ENCODE measurements around the gene MANEA.

Gene MANEA

DNA sequence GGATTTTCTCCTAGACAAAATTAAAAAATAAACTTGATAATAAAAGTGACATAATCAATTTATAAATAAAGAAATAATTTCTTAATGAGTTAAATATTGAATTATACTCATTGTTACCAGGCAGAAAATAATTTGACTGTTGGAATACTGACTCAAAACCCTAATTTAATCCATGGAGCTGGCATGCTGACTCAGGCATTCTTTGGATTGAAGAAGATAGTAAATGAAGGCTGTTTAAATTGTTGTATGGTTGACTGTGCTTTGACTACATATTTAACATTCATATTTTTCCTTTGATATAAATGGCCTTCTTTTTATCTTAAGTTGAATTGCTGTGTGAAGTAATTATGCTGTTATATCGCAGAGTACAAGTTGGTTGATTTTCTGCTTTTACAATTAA is 11.7 kb downstream of the MANEA start:
- DNase-seq, result no peak

DNA sequence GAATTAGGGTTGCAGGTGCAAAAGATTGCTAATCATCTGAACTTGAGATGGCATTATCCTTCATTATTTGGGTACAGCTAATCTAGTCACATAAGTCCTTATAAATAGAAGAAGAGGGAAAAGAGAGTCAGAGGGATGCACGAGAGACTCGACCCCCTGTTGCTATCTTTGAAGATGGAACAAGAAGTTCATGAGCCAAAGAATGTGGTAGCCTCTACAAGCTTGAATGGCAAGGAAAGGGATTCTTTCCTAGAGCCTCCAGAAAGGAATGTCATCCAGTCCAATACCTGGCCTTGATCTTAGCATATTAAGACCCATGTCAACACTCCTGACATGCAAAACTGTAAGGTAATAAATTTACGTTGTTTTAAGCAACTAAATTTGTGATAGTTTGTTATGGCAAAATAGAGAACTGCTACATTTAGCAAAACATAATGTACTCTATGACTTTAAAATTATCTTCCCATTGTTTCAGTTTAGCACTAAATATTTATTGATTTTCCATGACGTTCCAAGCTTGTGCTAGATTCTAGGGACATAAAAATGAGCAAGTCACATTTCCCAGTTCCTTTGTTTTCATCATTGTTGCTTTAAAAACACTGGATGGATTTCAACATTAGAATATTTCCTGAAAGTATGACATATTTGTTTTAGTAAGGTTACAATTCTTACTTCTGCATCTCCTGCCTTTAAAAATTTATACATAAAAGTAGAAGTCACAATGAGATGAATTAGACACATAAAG is 12.7 kb downstream of the MANEA start:
- DNase-seq, result no peak

DNA sequence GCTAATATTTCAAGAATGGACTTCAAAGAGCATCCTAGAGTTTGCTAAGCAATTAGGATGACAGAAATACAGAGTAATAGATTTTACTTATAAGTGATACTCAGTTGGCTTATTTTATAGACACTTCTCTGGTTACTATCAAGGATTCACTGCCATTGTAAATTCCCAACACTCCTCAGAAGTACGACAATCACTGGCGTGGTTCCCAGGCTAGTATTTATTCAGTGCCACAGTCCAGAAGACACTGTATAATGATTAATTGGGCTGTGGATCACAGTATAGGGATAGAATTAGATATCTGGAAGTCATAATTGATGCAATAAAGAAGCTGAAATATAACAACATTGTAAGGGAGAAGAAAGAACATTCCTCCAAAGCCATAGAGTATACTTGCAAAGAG is 15.7 kb downstream of the MANEA start:
- DNase-seq, result no peak

DNA sequence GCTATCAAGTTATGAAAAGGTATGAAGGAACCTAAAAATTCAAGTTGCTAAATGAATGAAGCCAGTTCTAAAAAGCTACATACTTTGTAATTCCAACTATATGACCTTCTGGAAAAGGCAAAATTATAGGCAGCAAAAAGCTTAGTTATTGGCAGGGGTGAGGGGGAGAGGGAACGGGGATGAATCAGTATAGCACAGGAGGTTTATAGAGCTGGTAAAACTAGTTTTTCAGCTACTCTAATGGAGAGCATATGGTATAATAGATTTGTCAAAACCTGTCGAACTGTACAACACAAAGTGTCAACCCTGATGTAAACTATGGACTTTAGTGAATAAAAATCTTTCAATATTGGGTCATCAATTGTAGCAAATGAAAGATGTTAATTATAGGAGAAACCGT is 18.7 kb downstream of the MANEA start:
- DNase-seq, result no peak

DNA sequence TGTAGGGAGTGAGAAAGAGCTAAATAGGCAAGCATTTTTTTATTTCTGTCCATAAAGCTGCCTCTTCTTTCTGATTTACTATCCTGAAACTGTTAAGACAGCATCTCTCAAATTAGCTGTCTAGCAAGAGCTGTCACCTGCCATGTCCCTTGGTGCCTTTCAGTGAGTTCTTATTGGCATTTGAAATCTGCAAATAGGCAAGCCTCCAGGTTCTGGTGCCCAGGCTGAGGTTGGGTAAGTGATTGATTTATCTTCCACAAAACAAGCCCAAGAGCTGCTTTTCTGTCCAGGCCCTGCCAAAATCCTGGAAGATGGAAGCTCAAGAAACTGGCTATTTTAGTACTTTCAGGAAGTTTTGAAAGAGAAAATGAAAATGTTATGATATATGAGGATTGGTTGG is 22.4 kb downstream of the MANEA start:
- no peak for DNase-seq

DNA sequence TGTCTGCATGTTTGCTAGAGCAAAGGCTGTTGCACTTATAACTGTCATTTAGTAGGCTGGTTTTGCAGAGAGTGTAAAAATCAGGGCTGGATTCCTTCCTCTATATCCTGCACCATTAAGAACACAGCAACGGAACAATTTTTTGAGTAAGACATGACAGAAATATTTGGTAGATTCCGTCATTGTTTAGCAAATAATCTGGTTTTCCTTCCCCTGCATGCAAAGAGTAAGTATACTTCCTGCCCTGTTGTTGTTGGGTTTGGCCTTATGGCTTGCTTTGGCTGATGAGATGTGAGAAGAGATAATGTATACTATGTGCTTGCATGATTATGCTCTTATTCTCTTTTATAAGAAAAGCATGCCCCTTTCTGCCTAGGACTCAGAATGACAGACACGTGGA is 23.8 kb downstream of the MANEA start:
- DNase-seq, result no peak

DNA sequence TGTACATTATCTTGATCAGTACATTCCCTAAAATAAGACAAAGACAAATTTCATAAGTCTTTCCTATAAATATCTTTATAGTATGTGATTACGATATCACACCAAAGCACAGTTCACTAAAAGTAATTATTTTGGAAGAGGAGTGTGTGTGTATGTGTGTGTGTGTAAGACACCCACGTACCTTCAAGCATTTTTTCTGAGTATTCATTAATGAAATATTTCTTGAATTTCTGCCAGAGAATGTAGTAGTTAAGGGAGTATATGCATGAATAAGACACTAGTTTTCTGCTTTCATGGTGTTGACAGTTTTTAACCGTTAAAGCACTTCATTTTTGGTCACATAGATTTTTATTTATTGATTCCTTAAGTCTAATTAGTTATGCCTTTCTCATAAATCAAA is 36.8 kb downstream of the MANEA start:
- no peak for DNase-seq

DNA sequence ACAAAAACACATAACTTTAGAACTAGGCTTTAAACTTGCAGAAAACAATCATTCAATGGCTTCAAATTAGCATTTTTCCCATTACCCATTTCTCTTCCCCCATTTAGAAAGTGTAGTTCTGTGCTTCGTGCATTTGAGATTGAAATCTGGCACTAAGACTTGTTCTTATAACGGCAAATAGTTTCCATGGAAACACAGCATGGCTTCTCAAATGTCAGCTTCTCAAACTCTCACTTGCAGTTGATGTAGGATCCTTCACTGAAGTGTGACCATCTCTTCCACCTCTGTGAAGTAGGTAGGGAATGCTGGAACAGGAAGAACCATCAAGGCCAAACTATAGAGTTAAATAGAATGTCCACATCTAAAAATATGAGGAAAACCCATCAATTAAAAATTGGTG is 52.2 kb downstream of the MANEA start:
- no peak for DNase-seq

DNA sequence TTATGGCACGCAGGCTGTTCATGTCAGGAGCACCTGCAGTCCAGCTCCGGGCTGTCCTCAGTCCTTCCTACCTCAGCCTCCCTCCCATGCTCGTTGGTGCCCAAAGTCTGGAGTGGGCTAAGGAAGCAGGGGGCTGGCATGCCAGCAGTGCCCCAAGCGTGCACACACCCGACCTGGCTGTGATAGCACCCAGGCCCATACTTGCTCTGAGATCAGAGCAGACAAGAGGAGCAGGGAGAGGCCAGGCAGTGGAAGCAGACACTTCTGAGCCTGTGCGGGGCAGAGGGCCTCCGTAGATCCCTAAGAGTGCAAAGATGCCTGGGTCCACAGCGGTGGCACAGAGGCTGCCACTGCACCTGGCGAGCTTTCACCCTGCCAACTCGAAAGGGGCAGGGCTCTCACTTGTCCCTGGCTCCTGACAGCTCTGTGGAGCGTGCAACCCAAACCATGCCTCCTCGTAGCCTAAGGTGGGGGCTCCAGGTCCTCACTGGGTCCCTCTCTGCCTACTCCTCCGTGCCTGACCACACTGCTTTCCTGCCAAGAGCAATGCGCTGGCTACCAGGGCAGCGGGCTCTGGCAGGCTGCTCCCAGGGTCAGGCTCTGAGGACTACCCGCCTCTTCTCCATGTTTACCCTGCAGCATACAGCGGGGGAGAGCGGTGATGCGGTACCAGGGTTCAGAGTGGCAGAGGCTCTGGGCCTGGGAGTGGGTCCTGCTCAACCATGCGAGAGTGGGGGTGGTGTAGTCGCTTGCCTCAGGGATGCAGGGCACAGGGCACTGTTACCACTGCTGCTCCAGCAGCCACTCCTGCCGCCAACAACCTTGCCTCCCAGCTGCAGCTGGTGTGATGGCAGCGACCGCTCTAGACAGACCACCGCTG is 59.5 kb downstream of the MANEA start:
- no peak for DNase-seq

DNA sequence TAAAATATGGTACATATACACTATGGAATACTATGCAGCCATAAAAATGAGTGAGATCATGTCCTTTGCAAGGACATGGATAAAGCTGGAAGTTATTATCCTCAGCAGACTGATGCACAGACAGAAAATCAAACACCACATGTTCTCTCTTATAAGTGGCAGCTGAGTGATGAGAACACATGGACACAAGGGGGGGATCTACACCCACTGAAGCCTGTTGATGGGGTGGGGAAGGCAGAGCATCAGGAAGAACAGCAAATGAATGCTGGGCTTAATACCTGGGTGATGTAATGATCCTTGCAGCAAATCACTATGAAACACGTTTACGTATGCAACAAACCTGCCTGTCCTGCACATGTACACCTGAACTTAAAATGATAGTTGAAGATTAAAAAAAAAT is 71.3 kb downstream of the MANEA start:
- no peak for DNase-seq

DNA sequence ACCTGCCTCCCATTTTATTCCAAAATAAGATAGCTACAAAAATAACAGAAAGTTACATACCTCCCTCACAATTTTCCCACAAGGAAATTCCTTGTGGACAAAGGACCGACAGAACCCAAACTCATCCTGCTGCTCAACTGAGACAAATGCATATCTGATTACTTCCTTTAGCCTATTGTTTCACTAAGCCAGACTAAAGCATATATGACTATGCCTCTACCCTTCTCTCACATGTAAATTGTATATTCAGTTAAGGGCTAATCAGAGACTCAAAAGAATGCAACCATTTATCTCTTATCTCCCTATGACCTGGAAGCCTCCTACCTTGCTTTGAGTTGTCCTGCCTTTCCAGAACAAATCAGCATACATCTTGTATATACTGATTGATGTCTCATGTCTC is 72.1 kb downstream of the MANEA start:
- no peak for DNase-seq

DNA sequence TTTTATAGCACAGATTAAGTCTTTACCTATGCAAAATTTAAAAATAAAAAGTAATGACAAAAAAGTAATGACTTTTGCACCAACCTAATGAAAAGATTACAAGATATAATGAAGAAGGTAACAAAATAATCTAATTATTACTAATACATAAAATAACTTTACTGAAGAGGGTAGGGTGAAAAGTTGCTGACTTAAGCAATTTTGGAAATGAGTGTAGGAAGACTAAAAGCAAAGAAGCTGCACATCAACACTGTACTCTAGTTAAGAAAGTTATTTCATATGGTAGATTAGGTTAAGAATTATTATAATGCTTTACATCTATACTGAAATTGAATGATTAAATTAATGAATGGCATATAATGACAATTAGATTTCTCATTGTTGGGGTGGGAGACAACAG is 76.8 kb downstream of the MANEA start:
- no peak for DNase-seq

DNA sequence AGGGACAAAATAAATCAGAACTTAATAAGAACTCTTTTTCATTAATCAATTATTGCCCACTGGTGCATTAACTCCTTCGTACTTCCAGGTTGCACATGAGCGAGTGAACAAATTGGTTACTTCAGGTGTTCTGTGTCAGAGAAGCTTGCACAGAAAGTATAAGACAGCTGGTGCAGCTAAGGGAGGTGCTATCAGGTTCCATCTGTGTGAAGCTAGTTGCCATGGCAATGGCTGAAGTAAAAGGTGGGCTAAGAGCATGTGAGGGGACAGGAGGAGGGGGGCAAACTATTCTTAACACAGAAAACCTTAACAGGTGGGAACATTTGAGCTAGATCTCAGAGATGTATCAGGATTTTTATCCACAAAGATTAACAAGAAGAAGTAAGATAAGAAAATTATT is 81.6 kb downstream of the MANEA start:
- no peak for DNase-seq
